Memory B cell (primary cell): ENCODE data around the gene MYO18A.

Source experiments
- ATAC-seq: fragments of 150-1000 bp; cut with Tn5 transposase; 2 replicates; pipeline ENCODE4 v1.10.0; 2021; ENCODE audit warnings: low read depth, mild to moderate bottlenecking, moderate library complexity
- DNase-seq, 2 donors: peaks; one replicate each; pipeline ENCODE4 v3.0.0; 2022; ENCODE audit warnings: low spot score in 2 of 2
- H3K27ac Mint-ChIP-seq: one replicate; pipeline ENCODE4 v1.8.0; 2022; ENCODE audit warnings: mild to moderate bottlenecking, moderate library complexity, mixed read lengths
- H3K27me3 Mint-ChIP-seq: one replicate; pipeline ENCODE4 v1.8.0; 2022; ENCODE audit warnings: mixed read lengths
- H3K36me3 Mint-ChIP-seq: one replicate; pipeline ENCODE4 v1.8.0; 2022; ENCODE audit warnings: mild to moderate bottlenecking, mixed read lengths
- H3K4me1 Mint-ChIP-seq: one replicate; pipeline ENCODE4 v1.8.0; 2022; ENCODE audit warnings: mixed read lengths
- H3K4me3 Mint-ChIP-seq: one replicate; pipeline ENCODE4 v1.8.0; 2022; ENCODE audit warnings: mild to moderate bottlenecking, moderate library complexity, mixed read lengths
- H3K9me3 Mint-ChIP-seq: one replicate; pipeline ENCODE4 v1.8.0; 2022; ENCODE audit warnings: mixed read lengths

The MYO18A gene

DNA sequence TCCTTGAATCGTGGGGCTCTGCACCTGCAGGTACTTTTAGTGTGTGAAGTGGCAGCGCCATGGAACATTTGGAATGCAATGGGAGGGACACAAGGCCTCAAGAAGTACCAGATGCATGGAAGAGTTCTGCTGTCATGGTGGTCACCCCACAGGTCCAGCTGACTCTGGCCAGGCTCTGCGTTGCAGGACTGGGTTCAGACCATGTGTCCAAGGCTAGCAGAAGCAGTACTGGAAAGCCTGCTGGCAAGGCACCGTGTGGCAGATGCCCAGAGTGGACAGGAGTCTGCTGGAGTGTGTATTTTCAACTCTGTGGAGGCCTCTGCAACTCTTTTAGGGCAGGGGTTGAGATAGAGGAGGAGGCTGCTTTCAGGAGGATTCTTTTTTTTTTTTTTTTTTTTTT, 135.2 kb downstream of the MYO18A start:
- Mint-ChIP-seq H3K4me3 (no peak overlapping the region), H3K4me1 (peaks cover 12% of the 10 kb centered on the region)

DNA sequence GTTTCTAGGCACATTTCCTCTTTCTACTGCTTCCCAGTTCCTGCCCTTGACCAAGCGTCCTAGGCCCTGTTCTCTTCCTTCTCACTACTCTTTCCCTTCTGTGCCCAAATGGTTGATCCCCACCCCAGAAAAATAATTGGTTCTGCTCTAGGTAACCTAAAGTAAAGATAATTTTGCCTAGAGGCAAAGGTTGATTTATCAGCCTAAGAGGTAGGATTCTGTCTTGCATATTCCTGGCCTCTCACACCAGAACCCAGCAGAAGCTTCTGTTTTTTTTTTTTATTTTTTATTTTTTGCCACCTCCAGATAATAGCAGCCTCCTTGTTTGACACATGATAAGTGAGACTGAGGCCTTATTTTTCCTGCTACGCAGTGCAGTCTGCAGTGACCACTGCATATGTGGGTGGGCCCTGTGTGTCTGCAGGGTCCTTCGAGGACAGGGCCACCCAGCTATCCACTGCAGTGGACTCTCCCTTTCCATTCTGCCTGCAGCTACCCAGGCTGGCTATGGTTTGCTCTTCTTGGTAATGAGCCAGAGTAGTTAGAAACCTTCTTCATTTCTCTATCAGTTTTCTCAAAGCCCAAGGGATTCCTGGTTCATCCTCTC, 136.6 kb downstream of the MYO18A start:
- no peak for DNase-seq
- no peaks in the 10 kb centered on the region for H3K36me3 Mint-ChIP-seq
- peaks cover 12% of the 10 kb centered on the region for H3K4me1 Mint-ChIP-seq
- ATAC-seq: no peak
- H3K27me3 Mint-ChIP-seq: no peaks in the 10 kb centered on the region
- H3K9me3 Mint-ChIP-seq: no peaks in the 10 kb centered on the region
- H3K27ac Mint-ChIP-seq: no peak overlapping the region
- no peak overlapping the region for H3K4me3 Mint-ChIP-seq

More for the DNA sequence above, 135.2 kb downstream of the MYO18A start:
- no peak overlapping the region for H3K27ac Mint-ChIP-seq
- H3K27me3 Mint-ChIP-seq: peaks cover 1% of the 10 kb centered on the region
- no peaks in the 10 kb centered on the region for H3K9me3 Mint-ChIP-seq
- no peaks in the 10 kb centered on the region for H3K36me3 Mint-ChIP-seq
- DNase-seq: no peak
- no peak for ATAC-seq

DNA sequence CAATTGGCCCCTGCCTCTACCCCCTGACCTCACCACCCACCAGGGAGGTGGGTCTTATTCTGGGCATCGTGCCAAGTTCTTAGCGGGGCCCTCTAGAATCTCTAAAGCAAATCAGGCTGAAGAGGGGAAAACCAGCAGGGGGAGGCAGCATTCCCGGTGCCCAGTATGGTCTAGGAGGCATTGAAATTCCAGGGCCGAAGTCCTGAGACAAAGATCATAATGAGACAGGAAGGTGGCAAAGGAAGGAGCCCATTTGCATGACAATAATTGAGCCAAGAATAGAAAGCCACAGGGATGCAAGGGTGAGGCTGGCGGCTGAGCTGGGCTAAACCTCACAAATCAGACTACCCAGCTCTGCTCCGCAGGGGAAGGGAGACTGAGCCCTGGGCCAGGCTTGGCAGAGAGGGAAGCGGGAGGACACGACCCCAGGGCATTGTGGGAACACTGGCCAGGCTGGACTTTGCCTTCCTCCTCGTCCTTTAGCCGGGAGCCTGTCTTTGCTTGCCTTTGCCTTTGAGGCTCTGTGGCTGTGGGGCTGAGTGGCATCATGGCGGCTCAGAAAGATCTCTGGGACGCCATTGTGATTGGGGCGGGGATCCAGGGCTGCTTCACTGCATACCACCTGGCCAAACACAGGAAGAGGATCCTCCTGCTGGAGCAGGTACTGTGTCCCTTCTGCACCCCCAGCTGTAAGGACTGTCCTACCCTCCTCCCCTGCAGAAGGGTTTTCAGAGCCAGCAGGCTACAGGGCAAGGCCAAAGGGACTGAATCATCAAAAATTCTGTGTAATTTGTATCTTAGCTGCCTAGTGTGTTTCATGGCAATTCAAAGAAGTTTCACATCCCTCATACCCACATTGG, 137.3 kb downstream of the MYO18A start, which contains the start of gene PIPOX:
Gene PIPOX (plus strand): TSS at position 463 of the 860 bp plus-strand sequence. CDS start 85 bp downstream, at position 548.
- peaks cover 12% of the 10 kb centered on the region for H3K4me1 Mint-ChIP-seq
- H3K4me3 Mint-ChIP-seq: no peak within 1 kb of the TSS
- peak; percentile 77 for ATAC-seq
- no peaks in the 10 kb centered on the region for H3K9me3 Mint-ChIP-seq
- no peaks in the 10 kb centered on the region for H3K27me3 Mint-ChIP-seq
- no peak within 1 kb of the TSS for H3K27ac Mint-ChIP-seq
- no peaks in the 10 kb centered on the region for H3K36me3 Mint-ChIP-seq
- no peak for DNase-seq

DNA sequence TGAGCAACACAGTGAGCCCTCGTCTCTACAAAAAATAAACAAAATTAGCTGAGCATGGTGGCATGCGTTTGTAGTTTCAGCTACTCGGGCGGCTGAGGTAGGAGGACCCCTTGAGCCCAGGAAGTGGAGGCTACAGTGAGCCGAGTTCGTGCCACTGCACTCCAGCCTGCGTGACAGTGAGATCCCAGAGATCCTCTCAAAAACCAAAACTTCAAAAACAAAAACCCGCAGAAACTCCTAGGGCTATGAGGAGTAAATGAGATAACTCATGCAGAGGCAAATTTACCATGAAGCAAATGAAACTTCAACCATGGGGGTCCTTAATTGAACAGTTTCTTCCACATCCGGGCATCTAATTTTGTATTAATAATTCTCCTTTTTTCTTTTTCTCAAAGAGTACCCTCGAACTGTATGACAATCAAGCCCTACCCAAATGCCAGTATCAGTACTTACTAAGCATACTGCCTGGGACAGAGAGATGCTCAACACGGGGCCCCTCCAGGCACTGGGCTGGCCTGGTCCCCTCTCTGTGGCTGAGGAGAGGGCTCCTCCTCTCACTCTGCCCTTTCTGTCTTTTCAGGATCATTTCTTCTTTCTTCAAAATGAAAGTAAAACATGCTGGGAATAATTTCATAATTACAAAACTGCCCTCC, 138.0 kb downstream of the MYO18A start:
- Mint-ChIP-seq H3K36me3 (no peaks in the 10 kb centered on the region), H3K4me1 (peaks cover 12% of the 10 kb centered on the region), H3K4me3 (no peak overlapping the region), H3K27me3 (no peaks in the 10 kb centered on the region), H3K9me3 (no peaks in the 10 kb centered on the region), H3K27ac (no peak overlapping the region)
- DNase-seq (no peak), ATAC-seq (no peak)

DNA sequence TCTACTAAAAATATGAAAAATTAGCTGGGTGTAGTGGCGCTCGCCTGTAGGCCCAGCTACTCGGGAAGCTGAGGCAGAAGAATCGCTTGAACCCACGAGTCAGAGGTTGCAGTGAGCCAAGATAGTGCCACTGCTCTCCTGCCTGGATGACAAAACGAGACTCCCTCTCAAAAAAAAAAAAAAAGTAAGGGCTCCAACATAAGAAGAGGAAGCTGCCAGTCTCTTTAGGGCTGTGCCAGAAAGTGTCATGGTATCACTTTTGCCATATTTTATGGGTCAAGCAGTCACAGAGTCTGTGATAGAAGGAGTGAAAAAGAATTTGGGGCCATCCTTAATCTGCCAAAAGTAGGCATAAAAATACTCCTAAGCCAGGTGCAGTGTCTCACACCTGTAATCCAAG, 138.6 kb downstream of the MYO18A start:
- Mint-ChIP-seq H3K9me3 (no peaks in the 10 kb centered on the region), H3K4me1 (peaks cover 12% of the 10 kb centered on the region), H3K27ac (no peak overlapping the region), H3K4me3 (no peak overlapping the region), H3K27me3 (no peaks in the 10 kb centered on the region), H3K36me3 (no peaks in the 10 kb centered on the region)
- no peak for DNase-seq
- ATAC-seq: no peak

DNA sequence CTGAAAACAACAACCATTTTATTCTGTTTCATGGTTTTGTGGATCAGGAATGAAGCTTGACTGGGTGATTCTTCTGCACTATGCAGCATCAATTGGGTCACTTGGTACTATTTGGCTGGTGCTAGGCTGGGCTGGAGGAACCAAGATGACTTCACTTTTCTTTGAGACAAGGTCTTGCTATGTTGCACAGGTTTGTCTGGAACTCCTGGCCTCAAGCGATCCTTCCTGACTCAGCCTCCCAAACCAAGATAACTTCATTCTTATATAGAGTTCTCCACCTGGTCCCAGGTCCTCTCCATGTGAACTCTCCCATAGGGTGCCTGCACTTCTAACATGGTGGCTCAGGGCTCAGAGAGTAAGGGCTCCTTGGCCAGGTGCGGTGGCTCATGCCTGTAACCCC, 139.1 kb downstream of the MYO18A start:
- no peak overlapping the region for H3K27ac Mint-ChIP-seq
- no peak overlapping the region for H3K4me3 Mint-ChIP-seq
- DNase-seq (no peak), ATAC-seq (no peak)
- peaks cover 2% of the 10 kb centered on the region for H3K27me3 Mint-ChIP-seq
- no peaks in the 10 kb centered on the region for H3K36me3 Mint-ChIP-seq
- no peaks in the 10 kb centered on the region for H3K9me3 Mint-ChIP-seq
- H3K4me1 Mint-ChIP-seq: peaks cover 12% of the 10 kb centered on the region

DNA sequence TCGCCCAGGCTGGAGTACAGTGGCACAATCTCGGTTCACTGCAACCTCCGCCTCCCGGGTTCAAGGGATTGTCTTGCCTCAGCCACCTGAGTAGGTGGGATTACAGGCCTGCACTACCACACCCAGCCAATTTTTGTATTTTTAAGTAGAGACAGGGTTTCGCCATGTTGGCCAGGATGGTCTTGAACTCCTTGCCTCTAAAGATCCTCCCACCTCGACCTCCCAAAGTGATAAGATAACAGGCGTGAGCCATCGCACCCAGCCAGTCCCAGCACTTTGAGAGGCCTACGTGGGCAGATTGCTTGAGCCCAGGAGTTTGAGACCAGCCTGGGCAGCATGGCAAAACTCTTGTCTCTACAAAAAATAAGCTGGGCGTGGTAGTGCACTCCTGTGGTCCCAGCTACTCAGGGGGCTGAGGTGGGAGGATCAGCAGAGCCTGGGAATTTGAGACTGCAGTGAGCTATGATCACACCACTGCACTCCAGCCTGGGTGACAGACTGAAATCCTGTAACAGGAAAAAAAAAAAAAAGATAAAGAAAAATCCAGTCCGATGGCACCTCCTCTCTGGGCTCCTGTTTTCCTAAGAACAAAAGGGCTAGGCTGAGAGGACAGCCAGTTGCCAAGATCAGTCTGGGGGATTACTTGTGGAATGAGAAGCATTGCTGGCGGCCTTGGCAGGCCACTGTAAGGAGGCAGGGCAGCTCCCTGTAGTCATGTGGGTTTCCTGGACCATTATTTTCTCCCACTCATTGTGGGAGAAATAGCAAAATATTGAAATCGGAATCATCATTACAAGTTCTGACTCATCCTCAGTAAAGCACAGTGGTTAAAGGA, 140.2 kb downstream of the MYO18A start:
- Mint-ChIP-seq H3K27me3 (peaks cover 6% of the 10 kb centered on the region), H3K4me3 (no peak overlapping the region), H3K4me1 (peaks cover 12% of the 10 kb centered on the region), H3K36me3 (peaks cover 1% of the 10 kb centered on the region), H3K9me3 (peaks cover 3% of the 10 kb centered on the region), H3K27ac (no peak overlapping the region)
- ATAC-seq (no peak), DNase-seq (no peak)

DNA sequence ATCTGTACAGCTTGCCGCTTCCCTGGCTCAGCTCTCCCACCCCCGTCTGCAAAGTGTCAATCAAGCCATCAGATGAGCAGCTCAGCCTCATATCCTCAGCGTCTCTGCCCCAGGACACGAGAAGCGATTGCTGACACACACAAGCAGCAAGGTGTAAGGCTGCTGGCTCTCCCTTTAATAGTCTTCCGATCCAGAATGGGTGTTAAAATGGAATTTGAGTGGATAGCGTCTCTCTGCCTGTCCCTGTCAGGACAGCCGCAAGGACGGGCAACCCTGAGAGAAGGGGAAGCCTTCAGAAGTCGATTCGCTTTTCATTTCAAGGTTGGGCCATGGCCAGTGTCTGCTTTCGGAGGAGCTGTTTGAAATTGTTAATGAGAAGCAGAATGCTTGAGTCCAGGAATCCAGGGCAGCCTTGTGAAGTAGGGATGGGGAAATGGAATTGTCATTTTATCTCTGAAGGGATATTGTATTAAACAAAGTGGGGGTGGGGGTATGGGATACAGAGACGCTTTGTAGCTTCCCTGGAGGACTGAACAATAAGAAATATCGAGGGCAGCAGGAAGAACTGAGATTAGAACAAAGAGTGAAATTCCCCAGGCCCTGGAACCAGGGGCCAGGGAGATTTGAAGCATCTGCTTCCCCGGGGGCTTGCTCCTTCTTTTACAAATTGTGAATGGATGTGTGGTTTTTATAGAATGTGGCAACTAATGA, 142.0 kb downstream of the MYO18A start:
- DNase-seq (no peak), ATAC-seq (no peak)
- H3K4me3 Mint-ChIP-seq: no peak overlapping the region
- no peak overlapping the region for H3K27ac Mint-ChIP-seq
- peaks cover 9% of the 10 kb centered on the region for H3K4me1 Mint-ChIP-seq
- H3K9me3 Mint-ChIP-seq: peaks cover 9% of the 10 kb centered on the region
- H3K36me3 Mint-ChIP-seq: peaks cover 1% of the 10 kb centered on the region
- peaks cover 9% of the 10 kb centered on the region for H3K27me3 Mint-ChIP-seq

DNA sequence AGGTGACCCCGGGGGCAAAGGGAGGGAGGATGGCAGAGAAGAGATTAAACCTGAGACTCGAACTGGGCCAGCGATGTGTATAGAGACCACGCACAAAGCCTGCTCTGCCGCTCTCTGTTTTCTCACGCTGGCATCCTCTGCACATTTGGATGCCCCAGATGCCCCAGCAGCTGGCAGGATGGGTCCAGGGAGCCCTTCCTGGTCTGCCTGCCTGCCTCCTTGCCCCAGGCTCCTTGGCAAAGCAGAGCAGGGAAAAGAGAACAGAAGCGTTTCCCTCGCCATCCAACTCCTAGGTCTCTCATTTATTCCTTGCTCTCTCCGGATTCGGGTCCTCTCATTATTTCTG, 142.5 kb downstream of the MYO18A start:
- no peak for DNase-seq
- Mint-ChIP-seq H3K4me1 (peaks cover 5% of the 10 kb centered on the region), H3K27ac (no peak overlapping the region), H3K4me3 (no peak overlapping the region), H3K9me3 (peaks cover 9% of the 10 kb centered on the region), H3K27me3 (peaks cover 12% of the 10 kb centered on the region), H3K36me3 (peaks cover 1% of the 10 kb centered on the region)
- no peak for ATAC-seq

DNA sequence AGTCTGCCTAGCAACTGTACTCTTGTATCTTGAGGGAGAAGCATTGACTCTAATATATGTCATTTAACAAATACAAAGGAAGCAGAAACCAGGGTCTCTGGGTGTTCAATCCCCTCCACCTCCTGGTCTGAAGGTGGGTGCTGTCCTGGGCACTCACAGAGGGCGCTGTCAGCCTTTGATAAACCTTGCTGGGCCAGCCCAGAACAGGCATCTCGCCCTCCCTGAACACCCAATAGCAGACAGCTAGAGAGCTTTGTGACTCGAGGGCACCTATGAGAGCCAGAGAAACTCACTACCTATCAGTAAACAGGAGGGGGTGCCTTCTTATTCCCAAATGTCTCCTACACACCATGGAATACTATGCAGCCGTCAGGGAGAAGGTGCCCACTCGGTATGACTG, 143.6 kb downstream of the MYO18A start:
- Mint-ChIP-seq H3K27ac (no peak overlapping the region), H3K36me3 (peaks cover 3% of the 10 kb centered on the region), H3K4me1 (no peaks in the 10 kb centered on the region), H3K4me3 (no peak overlapping the region), H3K27me3 (peaks cover 18% of the 10 kb centered on the region), H3K9me3 (peaks cover 9% of the 10 kb centered on the region)
- no peak for DNase-seq
- no peak for ATAC-seq

DNA sequence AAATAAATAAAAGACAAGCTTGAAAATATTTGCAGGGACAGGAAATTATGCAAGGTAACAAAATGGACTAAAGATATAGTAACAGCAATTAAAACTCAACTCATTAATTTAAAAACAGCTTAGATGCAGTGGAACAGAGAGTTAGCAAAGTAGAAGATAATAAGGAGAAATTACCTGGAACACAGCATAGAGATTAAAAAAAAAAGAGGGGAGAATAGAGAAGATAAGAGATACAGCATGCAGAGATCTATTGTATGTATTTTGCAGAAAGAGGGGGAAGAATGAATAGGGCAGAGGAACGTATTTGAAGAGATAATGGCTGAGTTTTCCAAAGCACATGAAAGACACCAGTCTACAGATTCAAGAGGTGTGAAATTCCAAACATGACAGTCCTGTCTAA, 145.7 kb downstream of the MYO18A start:
- Mint-ChIP-seq H3K4me3 (no peak overlapping the region), H3K27ac (no peak overlapping the region), H3K27me3 (peaks cover 22% of the 10 kb centered on the region), H3K36me3 (peaks cover 3% of the 10 kb centered on the region), H3K4me1 (no peaks in the 10 kb centered on the region), H3K9me3 (peaks cover 9% of the 10 kb centered on the region)
- DNase-seq (no peak), ATAC-seq (no peak)

DNA sequence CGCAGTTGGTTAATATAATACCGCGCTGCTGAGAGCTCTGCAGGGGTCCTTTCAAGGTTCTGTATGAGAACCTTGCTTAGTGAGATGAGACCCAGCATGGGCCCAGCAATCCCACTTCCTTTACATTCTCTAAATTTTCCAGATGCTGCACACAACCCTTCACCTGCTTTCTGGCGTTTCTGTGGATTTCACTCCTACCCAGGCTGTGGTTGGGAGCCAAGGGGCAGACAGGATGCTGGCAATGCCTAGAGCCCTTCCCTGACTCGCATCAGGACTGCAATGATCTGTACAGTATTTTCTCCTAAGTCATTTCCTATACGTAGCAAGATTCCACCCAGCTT, 147.4 kb downstream of the MYO18A start:
- no peaks in the 10 kb centered on the region for H3K4me1 Mint-ChIP-seq
- H3K4me3 Mint-ChIP-seq: no peak overlapping the region
- peaks cover 9% of the 10 kb centered on the region for H3K9me3 Mint-ChIP-seq
- DNase-seq: no peak
- no peak for ATAC-seq
- no peak overlapping the region for H3K27ac Mint-ChIP-seq
- H3K27me3 Mint-ChIP-seq: peaks cover 25% of the 10 kb centered on the region
- peaks cover 3% of the 10 kb centered on the region for H3K36me3 Mint-ChIP-seq

DNA sequence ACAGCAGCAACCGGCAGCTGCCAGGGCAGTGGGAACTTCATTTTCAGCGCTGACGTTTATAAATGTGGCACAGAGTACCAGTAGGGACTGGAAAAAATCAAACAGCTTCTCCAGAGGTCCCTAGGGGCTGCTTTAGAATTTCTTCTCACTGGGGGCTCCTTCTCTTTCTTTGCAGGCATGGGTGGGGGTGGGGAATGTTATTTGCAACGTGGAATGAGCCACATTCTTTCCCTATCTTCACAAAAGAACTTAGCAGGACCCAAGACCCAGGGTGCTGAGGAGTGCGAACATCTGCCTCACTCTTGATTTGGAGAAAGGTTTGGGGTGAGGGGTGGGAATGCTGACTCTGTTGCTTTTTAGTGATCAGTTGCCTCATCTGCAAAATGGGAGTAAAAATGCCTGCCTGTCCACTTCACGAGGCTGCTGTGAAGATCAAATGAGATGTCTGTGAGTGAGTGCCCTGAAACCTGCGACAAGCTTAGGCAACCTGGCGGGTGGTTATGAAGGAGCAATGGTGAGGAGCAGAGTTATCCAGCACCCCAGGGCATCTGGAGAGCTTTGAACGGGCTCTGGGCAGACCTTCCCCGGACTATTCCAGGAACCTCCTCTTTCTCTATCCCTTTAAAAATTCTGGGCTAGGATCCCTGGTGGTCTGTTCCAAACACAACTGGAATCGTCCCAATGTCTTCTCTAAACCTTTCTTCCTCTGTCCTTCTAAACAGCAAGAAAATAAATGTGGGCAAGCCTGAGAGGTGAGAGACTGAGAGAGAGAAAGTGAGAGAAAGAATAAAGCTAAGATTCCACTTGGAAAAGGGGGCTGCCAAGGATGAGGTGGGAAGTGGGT, 148.0 kb downstream of the MYO18A start:
- Mint-ChIP-seq H3K4me1 (no peaks in the 10 kb centered on the region), H3K27me3 (peaks cover 26% of the 10 kb centered on the region), H3K27ac (no peak overlapping the region), H3K9me3 (peaks cover 9% of the 10 kb centered on the region), H3K4me3 (no peak overlapping the region), H3K36me3 (peaks cover 3% of the 10 kb centered on the region)
- no peak for DNase-seq
- ATAC-seq: no peak
